GM19463 (cell line): ENCODE measurements around the gene ZBTB17.

Source experiments
- ATAC-seq: cut with Tn5 transposase; IDR thresholded peaks from one replicate; pipeline ENCODE4 v1.9.1; 2021; ENCODE audit warnings: mild to moderate bottlenecking, moderate library complexity; ENCODE audit not compliant: unreplicated experiment

Gene ZBTB17

GRCh38 chr1:15949453-15950245 lies 26.3 kb downstream of the ZBTB17 start:
- ATAC-seq = peak; percentile 40

- no peak for ATAC-seq
These were observed 27.1 kb downstream of the ZBTB17 start for GRCh38 chr1:15948595-15949452.

GRCh38 chr1:15948091-15948591 lies 27.8 kb downstream of the ZBTB17 start:
- no peak for ATAC-seq

- ATAC-seq = no peak
These were observed 28.4 kb downstream of the ZBTB17 start for GRCh38 chr1:15947382-15948090.

GRCh38 chr1:15946571-15947381 lies 29.1 kb downstream of the ZBTB17 start:
- ATAC-seq = no peak

GRCh38 chr1:15945832-15946448 lies 30.0 kb downstream of the ZBTB17 start:
- no peak for ATAC-seq

GRCh38 chr1:15945011-15945831 lies 30.7 kb downstream of the ZBTB17 start:
- ATAC-seq = no peak

- ATAC-seq = no peak
These were observed 31.4 kb downstream of the ZBTB17 start for GRCh38 chr1:15944308-15945010.

GRCh38 chr1:15943992-15944307 lies 32.0 kb downstream of the ZBTB17 start:
- ATAC-seq = no peak

- ATAC-seq = no peak
These were observed 32.4 kb downstream of the ZBTB17 start for GRCh38 chr1:15943328-15943991.

- no peak for ATAC-seq
These were observed 33.1 kb downstream of the ZBTB17 start for GRCh38 chr1:15942661-15943327.

- no peak for ATAC-seq
These were observed 33.8 kb downstream of the ZBTB17 start for GRCh38 chr1:15941899-15942660.

GRCh38 chr1:15941044-15941840 lies 34.7 kb downstream of the ZBTB17 start:
- ATAC-seq = no peak

GRCh38 chr1:15940110-15941043 lies 35.5 kb downstream of the ZBTB17 start:
- ATAC-seq = no peak
